SH-SY5Y (cell line): ENCODE results near the gene RAD50.

Experiments
- GATA2 ChIP-seq: IDR thresholded peaks from 2 replicates; pipeline ENCODE4 v1.6.1; 2011; ENCODE audit warnings: mild to moderate bottlenecking, low read depth, low read length
- GATA3 ChIP-seq: IDR thresholded peaks from 2 replicates; pipeline ENCODE4 v1.6.1; 2011; ENCODE audit warnings: low read depth, mild to moderate bottlenecking, low read length, moderate library complexity

The RAD50 gene

GRCh38 chr5:132607095-132607494 is 50.3 kb downstream of the RAD50 start:
- TF ChIP-seq GATA3 (no peak), GATA2 (no peak)

DNA sequence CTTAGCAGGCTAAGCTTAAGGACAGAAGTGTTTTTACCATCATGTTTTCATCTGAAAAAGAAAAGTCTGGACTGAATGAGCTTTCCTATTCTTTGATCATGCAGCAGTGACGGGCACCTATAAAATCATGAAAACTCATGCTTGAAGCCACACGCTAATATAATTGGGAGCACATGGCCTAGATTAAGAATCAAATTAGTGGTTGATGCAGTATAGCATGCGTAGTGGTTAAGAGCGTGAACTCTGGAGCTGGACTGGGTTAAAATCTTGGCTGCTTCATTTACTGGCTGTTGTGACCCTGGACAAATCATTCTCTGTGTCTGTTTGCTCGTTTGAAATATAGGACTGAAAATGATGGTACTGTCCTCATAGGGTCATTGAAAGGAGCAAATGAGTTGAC is 51.3 kb downstream of the RAD50 start:
- TF ChIP-seq GATA2, result no peak
- TF ChIP-seq GATA3, result no peak

DNA sequence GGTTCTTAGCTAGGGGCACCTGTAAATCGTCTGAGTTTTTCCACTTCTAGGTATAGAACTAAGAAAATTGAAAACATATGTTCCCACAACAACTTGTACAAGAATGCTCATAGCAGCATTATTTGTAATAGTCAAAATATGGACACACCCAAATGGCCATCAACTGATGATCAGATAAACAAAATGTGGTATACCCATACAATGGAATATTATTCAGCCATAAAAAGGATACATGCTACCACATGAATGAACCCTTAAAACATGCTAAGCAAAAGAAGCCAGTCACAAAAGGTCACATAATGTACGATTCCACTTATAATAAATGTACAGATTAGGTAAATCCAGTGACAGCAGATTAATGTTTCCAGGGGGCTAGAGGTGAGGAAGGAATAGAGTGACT is 55.2 kb downstream of the RAD50 start:
- TF ChIP-seq GATA2 (no peak), GATA3 (no peak)

DNA sequence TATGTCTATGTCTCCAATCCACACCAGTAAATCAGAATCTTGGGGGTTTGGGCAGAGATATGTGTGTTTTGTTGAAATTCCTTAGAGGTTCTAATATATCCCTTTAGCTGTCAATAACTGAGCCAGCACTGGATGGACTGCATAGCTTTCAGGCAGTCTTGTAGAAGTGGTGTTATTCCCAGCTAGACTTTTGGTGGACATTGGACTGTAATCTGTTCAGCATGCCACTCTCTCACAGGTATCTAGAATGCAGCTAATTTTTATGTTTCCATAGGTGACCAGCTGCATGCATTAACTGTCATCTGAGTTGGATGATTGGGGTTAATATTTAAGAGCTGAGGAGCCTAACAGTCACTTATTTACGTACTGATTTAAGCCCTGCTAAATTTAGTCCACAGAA is 56.1 kb downstream of the RAD50 start:
- TF ChIP-seq GATA2, result no peak
- no peak for TF ChIP-seq GATA3

GRCh38 chr5:132621699-132622098 is 64.9 kb downstream of the RAD50 start:
- TF ChIP-seq GATA2 (no peak), GATA3 (no peak)

DNA sequence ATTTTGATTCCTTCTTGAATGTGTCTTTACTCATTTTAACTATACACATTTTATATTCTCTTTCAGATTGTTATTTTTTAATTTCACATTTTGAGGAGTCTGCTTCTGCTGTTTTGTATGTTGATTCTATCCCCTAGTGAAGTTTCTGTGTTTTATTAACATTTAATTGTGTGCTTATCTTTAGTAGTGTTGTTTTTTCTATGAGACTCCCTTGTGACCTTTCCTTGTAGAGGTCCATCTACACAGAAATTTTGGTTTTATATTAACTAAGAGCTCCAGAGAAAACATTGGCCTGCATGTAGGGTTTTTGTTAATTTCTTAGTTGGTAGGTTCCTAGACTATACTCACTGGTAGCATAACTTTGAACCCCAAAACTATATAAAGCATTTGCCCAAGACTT is 65.8 kb downstream of the RAD50 start:
- no peak for TF ChIP-seq GATA3
- no peak for TF ChIP-seq GATA2

DNA sequence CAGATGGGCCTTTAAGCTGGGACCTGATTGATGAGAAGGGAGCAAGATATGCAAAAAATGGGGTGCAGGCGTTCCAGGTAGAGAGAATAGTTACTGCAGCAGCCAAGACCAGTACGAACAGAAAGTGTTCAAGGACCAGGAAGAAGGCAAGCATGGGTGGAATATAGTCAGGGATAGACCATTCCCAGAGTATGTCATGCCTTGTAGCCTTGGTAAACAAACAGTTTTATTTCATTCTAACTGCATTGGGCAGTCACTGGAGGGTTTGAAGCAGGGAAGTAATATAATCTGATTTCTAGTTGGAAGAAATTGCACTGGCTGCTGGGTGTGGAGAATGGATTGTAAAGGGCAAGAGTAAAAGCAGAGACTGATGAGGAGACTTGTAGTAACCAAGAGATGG is 70.7 kb downstream of the RAD50 start:
- TF ChIP-seq GATA2 (no peak), GATA3 (no peak)

GRCh38 chr5:132628814-132629213 is 72.0 kb downstream of the RAD50 start:
- TF ChIP-seq GATA3, result no peak
- TF ChIP-seq GATA2, result no peak

DNA sequence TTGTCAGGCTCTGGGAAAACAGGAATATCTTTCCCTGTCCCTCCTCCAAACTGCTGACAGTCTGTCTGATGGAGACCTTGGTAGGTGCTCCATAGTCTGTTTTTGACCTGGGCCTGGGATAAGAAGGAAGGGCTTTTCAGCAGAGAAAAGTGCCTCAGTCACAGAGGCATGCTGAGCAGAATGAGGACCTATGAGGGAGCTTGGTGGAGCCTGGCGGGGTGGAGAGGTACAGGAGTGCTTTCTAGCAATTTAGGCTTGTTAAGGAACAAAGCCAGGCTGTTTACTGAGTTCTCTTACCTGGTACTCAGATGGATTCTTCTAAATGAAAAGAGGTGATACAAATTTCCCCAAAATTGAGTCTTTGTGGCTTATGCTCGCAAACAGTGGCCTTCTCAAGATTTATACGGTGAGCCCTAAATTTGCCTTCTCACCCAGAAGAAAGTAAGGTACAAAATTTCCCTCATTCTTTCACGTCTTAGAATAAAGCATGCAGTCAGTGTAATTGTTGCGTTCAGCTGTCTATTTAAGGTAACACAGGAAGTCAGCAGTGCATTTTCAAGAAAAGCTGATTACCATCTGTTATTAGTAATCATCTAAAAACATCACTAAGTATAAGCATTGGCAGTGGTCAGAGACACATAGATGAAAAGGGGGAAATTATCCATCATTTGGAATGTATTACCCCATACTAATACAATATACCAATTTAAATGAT is 72.6 kb downstream of the RAD50 start:
- TF ChIP-seq GATA3 (no peak), GATA2 (no peak)

- TF ChIP-seq GATA2 (no peak), GATA3 (no peak)
These were observed 79.1 kb downstream of the RAD50 start for GRCh38 chr5:132635873-132636272.

DNA sequence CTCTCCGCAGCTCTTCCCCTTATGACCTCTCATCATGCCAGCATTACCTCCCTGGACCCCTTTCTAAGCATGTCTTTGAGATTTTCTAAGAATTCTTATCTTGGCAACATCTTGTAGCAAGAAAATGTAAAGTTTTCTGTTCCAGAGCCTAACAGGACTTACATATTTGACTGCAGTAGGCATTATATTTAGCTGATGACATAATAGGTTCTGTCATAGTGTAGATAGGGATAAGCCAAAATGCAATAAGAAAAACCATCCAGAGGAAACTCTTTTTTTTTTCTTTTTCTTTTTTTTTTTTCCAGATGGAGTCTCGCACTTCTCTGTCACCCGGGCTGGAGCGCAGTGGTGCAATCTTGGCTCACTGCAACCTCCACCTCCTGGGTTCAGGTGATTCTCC is 80.5 kb downstream of the RAD50 start:
- TF ChIP-seq GATA3 (no peak), GATA2 (no peak)

DNA sequence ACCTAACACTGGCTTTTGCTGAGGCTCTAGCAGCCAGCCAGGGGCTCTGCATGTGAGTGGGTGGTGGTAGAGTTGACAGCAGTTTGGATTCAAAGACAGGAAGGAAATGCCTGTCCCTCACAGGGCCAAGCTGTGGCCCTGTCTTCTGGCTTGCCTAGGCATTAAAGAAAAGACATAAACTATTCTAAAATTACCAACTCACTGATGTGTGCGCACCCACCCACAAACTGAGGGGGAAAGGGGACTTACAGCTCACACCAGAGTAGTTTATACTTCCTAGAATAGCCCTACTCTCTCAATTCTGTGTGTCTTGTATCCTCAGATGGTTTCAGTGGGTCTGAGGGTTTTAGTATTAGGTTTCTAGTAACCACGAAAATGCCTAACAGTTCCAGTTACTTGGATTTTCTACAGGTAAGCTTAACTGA is 82.9 kb downstream of the RAD50 start:
- TF ChIP-seq GATA3 (no peak), GATA2 (no peak)

- TF ChIP-seq GATA3, result no peak
- no peak for TF ChIP-seq GATA2
These were observed 83.8 kb downstream of the RAD50 start for GRCh38 chr5:132640613-132641012.

DNA sequence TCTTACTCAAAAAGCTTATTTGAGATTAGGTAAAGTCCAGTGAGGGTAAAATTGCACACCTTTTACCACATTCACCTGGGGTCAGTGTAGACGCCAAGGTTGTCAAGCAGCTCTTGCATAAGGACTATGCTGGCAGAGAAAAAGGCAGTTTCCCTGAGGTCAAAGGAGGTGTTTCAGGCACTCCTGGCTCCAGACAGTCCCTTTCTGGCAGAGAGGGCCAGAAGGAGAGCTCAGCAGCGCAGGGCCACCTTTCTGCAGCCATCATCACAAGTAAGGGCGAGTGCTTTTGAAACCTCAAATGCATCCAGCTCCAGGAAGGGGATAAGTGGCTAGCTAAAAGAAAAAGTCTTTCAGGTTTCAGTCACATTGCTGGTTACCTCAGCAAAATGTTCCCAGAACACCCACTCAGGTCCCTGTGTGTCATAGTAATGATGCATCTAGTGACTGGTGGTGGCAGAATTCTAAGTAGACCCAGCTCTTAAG is 84.5 kb downstream of the RAD50 start:
- TF ChIP-seq GATA2 (no peak), GATA3 (no peak)

GRCh38 chr5:132641841-132642240 is 85.1 kb downstream of the RAD50 start:
- no peak for TF ChIP-seq GATA3

- TF ChIP-seq GATA3, result no peak
- no peak for TF ChIP-seq GATA2
These were observed 87.4 kb downstream of the RAD50 start for GRCh38 chr5:132644177-132644576.
